Endothelial cell of umbilical vein (primary cell): ENCODE measurements around the gene BCAR3. TPM values are rescaled to one million over a fixed set of nuclear protein-coding genes. Genes with fewer than 3 reads are reported as not detected.

Experiments used
- BruUV-seq: library from RNA; stranded (reverse); fragments of 400-500 nt; replicated peaks from 2 replicates; lab custom pipeline; 2021; lab: Mats Ljungman, UMichigan
- CTCF ChIA-PET: fragments of 300-600, 350-600 bp; sonication (Branson Sonifier 250); formaldehyde crosslinking; loops from one replicate; lab custom pipeline; 2021; ENCODE audit warnings: antibody characterized with exemption, inconsistent platforms; lab: Charles Lee
- POLR2A ChIA-PET: fragments of 300-600, 350-600 bp; sonication (Branson Sonifier 250); formaldehyde crosslinking; loops from one replicate; lab custom pipeline; 2021; ENCODE audit warnings: antibody characterized with exemption, inconsistent platforms; lab: Charles Lee
- DNase-seq: peaks from one replicate; pipeline ENCODE4 v3.0.0-alpha.2; 2011; ENCODE audit warnings: low read depth, low spot score
- FAIRE-seq: peaks from 2 replicates; lab custom pipeline; 2011; peaks lifted over from hg19 to GRCh38; lab: Jason Lieb, UNC
- H2AFZ ChIP-seq: 2 replicates; pipeline ENCODE4 v1.6.0; 2012; ENCODE audit warnings: low read depth, low read length, control low read depth, inconsistent platforms
- H3K27ac ChIP-seq: 2 replicates; pipeline ENCODE4 v1.5.1; 2011; ENCODE audit warnings: low read depth, mild to moderate bottlenecking, control low read depth, low read length, moderate library complexity; ENCODE audit not compliant: insufficient read depth
- H3K27me3 ChIP-seq, 2 experiments: 2 replicates each; pipeline versions ENCODE4 v1.6.0 to v1.6.1; 2011; ENCODE audit warnings: low read length in 2 of 2, mixed read lengths in 1 of 2; ENCODE audit not compliant: control insufficient read depth in 2 of 2, insufficient read depth in 2 of 2
- H3K36me3 ChIP-seq, 2 experiments: 2 replicates in 1 of 2; 3 replicates in 1 of 2; pipeline ENCODE4 v1.5.1; 2011; ENCODE audit warnings: low read length in 2 of 2, mild to moderate bottlenecking in 1 of 2, moderate library complexity in 1 of 2; ENCODE audit not compliant: control insufficient read depth in 2 of 2, insufficient read depth in 2 of 2; ENCODE audit errors: extremely low read depth in 1 of 2
- H3K4me1 ChIP-seq: 3 replicates; pipeline ENCODE4 v1.5.1; 2011; ENCODE audit warnings: mild to moderate bottlenecking, low read length; ENCODE audit not compliant: control insufficient read depth, insufficient read depth; ENCODE audit errors: extremely low read depth
- H3K4me2 ChIP-seq: 2 replicates; pipeline ENCODE4 v1.6.1; 2011; ENCODE audit warnings: low read length, control low read depth, mixed read lengths; ENCODE audit not compliant: insufficient read depth
- H3K4me3 ChIP-seq, 3 experiments: fragments of 200-600 bp in 1 of 3; sonication (generic), shearing (Covaris generic) in 1 of 3; replicated peaks in 1 of 3; 2 replicates each; pipeline ENCODE4 v1.5.1; 2011 to 2016; ENCODE audit warnings: control low read depth in 3 of 3, low read length in 3 of 3, mild to moderate bottlenecking in 2 of 3, inconsistent platforms in 1 of 3, low read depth in 1 of 3, moderate library complexity in 1 of 3; ENCODE audit not compliant: insufficient read depth in 1 of 3
- H3K79me2 ChIP-seq: 2 replicates; pipeline ENCODE4 v1.6.0; 2012; ENCODE audit warnings: low read length, inconsistent platforms; ENCODE audit not compliant: control insufficient read depth, insufficient read depth
- H3K9ac ChIP-seq: replicated peaks from 2 replicates; pipeline ENCODE3; 2011; ENCODE audit warnings: low read length, control low read depth; ENCODE audit not compliant: insufficient read depth; ENCODE audit errors: extremely low read depth
- H3K9me1 ChIP-seq: replicated peaks from 3 replicates; pipeline ENCODE4 v1.6.0; 2011; ENCODE audit warnings: mild to moderate bottlenecking, low read length; ENCODE audit not compliant: control insufficient read depth, insufficient read depth; ENCODE audit errors: extremely low read depth
- H3K9me3 ChIP-seq: replicated peaks from 2 replicates; pipeline ENCODE4 v1.5.1; 2012; ENCODE audit warnings: low read length, inconsistent platforms; ENCODE audit not compliant: control insufficient read depth, insufficient read depth
- H4K20me1 ChIP-seq: replicated peaks from 2 replicates; pipeline ENCODE3; 2011; ENCODE audit warnings: mild to moderate bottlenecking, low read length; ENCODE audit not compliant: control insufficient read depth, insufficient read depth; ENCODE audit errors: extremely low read depth
- EZH2 ChIP-seq: IDR thresholded peaks from 2 replicates; pipeline ENCODE4 v1.6.1; 2012; ENCODE audit warnings: borderline replicate concordance, low read depth, mild to moderate bottlenecking, moderate library complexity, low read length, inconsistent platforms; ENCODE audit not compliant: severe bottlenecking
- FOS ChIP-seq: IDR thresholded peaks from 2 replicates; pipeline ENCODE4 v1.6.1; 2011; ENCODE audit warnings: mild to moderate bottlenecking, low read length, moderate library complexity, borderline replicate concordance; ENCODE audit not compliant: insufficient read depth
- GATA2 ChIP-seq: IDR thresholded peaks from 2 replicates; pipeline ENCODE4 v1.7.0; 2011; ENCODE audit warnings: low read depth, mild to moderate bottlenecking, moderate library complexity, mixed read lengths, low read length; ENCODE audit not compliant: insufficient read length, insufficient read depth
- JUN ChIP-seq: IDR thresholded peaks from 2 replicates; pipeline ENCODE4 v1.6.1; 2011; ENCODE audit warnings: borderline replicate concordance, low read depth; ENCODE audit not compliant: insufficient read length, insufficient read depth
- MYC ChIP-seq: IDR thresholded peaks from one replicate; pipeline ENCODE4 v1.6.1; 2011; ENCODE audit warnings: mild to moderate bottlenecking, low read depth, low read length
- POLR2A ChIP-seq: IDR thresholded peaks from 2 replicates; pipeline ENCODE4 v1.6.1; 2012; ENCODE audit warnings: low read depth, mild to moderate bottlenecking, control low read depth, low read length
- POLR2AphosphoS5 ChIP-seq: IDR thresholded peaks from 2 replicates; pipeline ENCODE4 v1.6.1; 2012; ENCODE audit warnings: low read depth, mild to moderate bottlenecking, control low read depth, low read length, moderate library complexity; ENCODE audit not compliant: insufficient read depth
- dilution Hi-C: fragments of 300-500 bp; cut with MboI; formaldehyde crosslinking; loops from one replicate; pipeline ENCODE4 v1.15.0; 2019; ENCODE audit warnings: low sequenced_read_pairs; ENCODE audit not compliant: extremely low pct_ligation_motif_present
- intact Hi-C: fragments of 100-400 bp; cut with micrococcal nuclease; formaldehyde crosslinking; loops from one replicate; pipeline ENCODE4 v1.10.0; 2022
- polyA plus RNA-seq, 4 experiments: library from polyadenylated mRNA; depleted of rRNA in 3 of 4; stranded (reverse) in 3 of 4; unstranded in 1 of 4; fragments of >200 nt; gene quantifications; 2 replicates each; pipeline versions ENCODE4 v1.2.1 to v1.2.3, GENCODE V29; 2011 to 2012; ENCODE audit warnings: missing spikeins in 1 of 4
- total RNA-seq: library from RNA; stranded (reverse); gene quantifications from 2 replicates; pipeline ENCODE4 v1.2.3, GENCODE V29; 2021
- TF ChIP-seq, protein P1 (sequence below), 2 donors: IDR thresholded peaks; 1 replicate in 1 of 2; 2 replicates in 1 of 2; pipeline ENCODE4 v1.5.1; 2011; ENCODE audit warnings: low read length in 2 of 2, mild to moderate bottlenecking in 2 of 2, moderate library complexity in 2 of 2, control low read depth in 1 of 2, inconsistent platforms in 1 of 2, low read depth in 1 of 2; ENCODE audit not compliant: insufficient read depth in 1 of 2; ENCODE audit errors: extremely low read depth in 1 of 2
- TF ChIP-seq, protein P2 (sequence below): IDR thresholded peaks from 2 replicates; pipeline ENCODE4 v1.6.1; 2011; ENCODE audit not compliant: insufficient read depth, insufficient read length

Gene BCAR3
- total and polyA plus RNA-seq, 2 donors (not counting 3 experiments of a cell fraction or from before 2014, with no cell fraction given), result 17.5 to 32.9 TPM

DNA sequence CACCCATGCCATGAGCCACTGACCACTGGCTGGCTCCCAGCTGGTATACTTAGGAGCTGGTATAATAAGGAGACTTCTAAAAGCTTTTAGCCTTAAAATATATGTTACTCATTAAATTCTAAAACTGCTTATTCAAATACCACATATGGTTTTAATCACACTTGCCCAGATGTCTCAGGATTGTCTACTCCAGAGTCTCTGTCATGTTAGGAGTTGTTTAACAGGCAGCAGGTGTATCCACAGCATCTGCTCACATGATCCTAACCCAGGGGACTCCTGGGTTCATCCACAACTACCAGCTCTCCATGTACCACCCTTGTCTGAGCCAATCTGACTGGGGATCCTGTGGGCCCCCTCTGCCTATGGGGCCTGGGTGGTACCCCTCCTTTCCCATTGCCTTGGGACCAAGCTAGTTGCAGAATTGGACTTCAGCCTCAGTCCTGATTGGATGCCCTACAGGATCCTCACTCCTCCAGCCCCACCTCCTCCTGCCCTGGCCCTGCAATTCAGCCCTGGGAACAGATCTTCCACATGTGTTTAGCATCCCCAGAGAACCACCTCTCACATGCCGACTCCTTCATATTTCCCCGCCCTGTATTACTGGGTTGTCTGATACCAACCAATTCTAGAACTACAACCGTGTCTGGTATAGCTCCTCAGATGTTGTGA lies 61.3 kb downstream of the BCAR3 start:
- H3K27ac ChIP-seq, result no peak overlapping the region
- TF ChIP-seq JUN (no peak), POLR2A (no peak), FOS (no peak), POLR2AphosphoS5 (no peak), GATA2 (no peak), MYC (no peak), EZH2 (no peak)
- TF ChIP-seq, protein P1, sequence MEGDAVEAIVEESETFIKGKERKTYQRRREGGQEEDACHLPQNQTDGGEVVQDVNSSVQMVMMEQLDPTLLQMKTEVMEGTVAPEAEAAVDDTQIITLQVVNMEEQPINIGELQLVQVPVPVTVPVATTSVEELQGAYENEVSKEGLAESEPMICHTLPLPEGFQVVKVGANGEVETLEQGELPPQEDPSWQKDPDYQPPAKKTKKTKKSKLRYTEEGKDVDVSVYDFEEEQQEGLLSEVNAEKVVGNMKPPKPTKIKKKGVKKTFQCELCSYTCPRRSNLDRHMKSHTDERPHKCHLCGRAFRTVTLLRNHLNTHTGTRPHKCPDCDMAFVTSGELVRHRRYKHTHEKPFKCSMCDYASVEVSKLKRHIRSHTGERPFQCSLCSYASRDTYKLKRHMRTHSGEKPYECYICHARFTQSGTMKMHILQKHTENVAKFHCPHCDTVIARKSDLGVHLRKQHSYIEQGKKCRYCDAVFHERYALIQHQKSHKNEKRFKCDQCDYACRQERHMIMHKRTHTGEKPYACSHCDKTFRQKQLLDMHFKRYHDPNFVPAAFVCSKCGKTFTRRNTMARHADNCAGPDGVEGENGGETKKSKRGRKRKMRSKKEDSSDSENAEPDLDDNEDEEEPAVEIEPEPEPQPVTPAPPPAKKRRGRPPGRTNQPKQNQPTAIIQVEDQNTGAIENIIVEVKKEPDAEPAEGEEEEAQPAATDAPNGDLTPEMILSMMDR (IDR thresholded peaks at IDR 0.05; ENCODE audit: extremely low read depth in 1 of 2, insufficient read depth in 1 of 2, low read depth in 1 of 2, low read length in 2 of 2), result no peak
- TF ChIP-seq, protein P2, sequence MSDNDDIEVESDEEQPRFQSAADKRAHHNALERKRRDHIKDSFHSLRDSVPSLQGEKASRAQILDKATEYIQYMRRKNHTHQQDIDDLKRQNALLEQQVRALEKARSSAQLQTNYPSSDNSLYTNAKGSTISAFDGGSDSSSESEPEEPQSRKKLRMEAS, result no peak
- no peak for DNase-seq
- ChIA-PET POLR2A (no interaction called here), CTCF (interaction anchor here (0.8 to 4.4 kb wide), 3 partner anchors 9 to 224 kb away, joined by 4 to 20 read pairs (median 5); no protein-coding TSS in a partner anchor)
- peaks cover 90% of the 10 kb centered on the region for H3K79me2 ChIP-seq
- H3K36me3 ChIP-seq, result no peaks in the 10 kb centered on the region
- H3K9ac ChIP-seq, result no peak overlapping the region
- H3K9me1 ChIP-seq, result no peaks in the 10 kb centered on the region
- no peaks in the 10 kb centered on the region for H3K27me3 ChIP-seq
- no peaks in the 10 kb centered on the region for H4K20me1 ChIP-seq
- H3K4me1 ChIP-seq, result peaks cover 66% of the 10 kb centered on the region
- no peak overlapping the region for H2AFZ ChIP-seq
- intact Hi-C loops (no loop called here), dilution Hi-C loops (no loop called here)
- H3K9me3 ChIP-seq, result no peaks in the 10 kb centered on the region
- H3K4me2 ChIP-seq, result no peak overlapping the region
- no peak overlapping the region for H3K4me3 ChIP-seq
- BruUV-seq, result no TSS peak
- FAIRE-seq, result no peak
